Sigmoid colon (tissue), 4 donors: ENCODE data around the gene MAP1B.

Experiments used
- CTCF ChIP-seq, 4 experiments: fragments of 450-650 bp in 3 of 4; fragments of 200-600 bp in 1 of 4; IDR thresholded peaks; one replicate each; pipeline ENCODE4 v1.5.1; 2016 to 2019; ENCODE audit warnings: antibody characterized with exemption in 4 of 4, mild to moderate bottlenecking in 3 of 4, moderate library complexity in 2 of 4
- EP300 ChIP-seq, 4 donors: sonication (generic); formaldehyde crosslinking; IDR thresholded peaks; one replicate each; pipeline ENCODE4 v1.6.1; 2017; ENCODE audit warnings: antibody characterized with exemption in 4 of 4
- POLR2AphosphoS5 ChIP-seq, 4 donors: sonication (generic); formaldehyde crosslinking; IDR thresholded peaks; one replicate each; pipeline ENCODE4 v1.6.1; 2017; ENCODE audit warnings: antibody characterized with exemption in 4 of 4

- TF ChIP-seq POLR2AphosphoS5 (IDR thresholded peaks at IDR 0.05) (peak in 1 of 4 donors; percentile 22), CTCF (IDR thresholded peaks at IDR 0.05) (no peak), EP300 (IDR thresholded peaks at IDR 0.05) (no peak)
These were observed 45.3 kb downstream of the MAP1B start for GRCh38 chr5:72152545-72152944.
